ENCODE measurements around the gene SPOPL.
"Not testable (repeated sequence)": the region's sequence is repeated elsewhere in the genome, so short reads cannot be mapped to it uniquely, and the experiment has no call there.

Gene SPOPL

DNA sequence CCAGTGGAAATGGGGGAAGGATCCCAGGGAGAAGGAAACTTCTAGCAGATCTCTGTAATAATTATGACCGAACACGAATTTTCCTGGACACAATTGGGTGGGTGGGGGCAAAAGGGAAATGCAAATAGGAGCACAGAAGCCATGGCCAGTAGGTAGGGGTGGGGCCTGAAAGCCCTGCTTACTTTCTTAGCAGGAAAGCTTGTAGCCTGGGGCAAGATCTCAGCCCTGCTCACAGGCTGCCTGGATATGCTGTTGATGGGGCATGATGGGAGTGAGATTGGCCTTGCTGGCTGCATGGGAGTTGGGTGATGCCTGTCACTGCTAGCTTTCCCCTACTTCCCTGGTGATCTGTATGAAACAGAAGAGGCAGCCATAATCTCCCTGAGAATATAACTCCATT lies 45.9 kb upstream of the SPOPL start:
- DNase-seq = no peak
- no peak overlapping the region for H3K27ac ChIP-seq

DNA sequence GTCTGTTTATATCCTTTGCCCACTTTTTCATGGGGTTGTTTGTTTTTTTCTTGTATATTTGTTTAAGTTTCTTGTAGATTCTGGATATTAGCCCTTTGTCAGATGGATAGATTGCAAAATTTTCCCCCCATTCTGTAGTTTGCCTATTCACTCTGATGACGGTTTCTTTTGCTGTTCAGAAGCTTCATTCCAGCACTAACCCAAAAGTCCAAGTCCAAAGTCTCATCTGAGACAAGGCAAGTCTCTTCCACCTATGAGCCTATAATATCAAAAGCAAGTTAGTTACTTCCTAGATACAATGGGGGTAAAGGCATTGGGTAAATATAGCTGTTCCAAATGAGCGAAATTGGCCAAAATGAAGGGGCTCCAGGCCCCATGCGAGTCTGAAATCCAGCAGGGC lies 38.9 kb upstream of the SPOPL start:
- not testable (repeated sequence) for H3K36me3 ChIP-seq; DNase-seq; H3K4me3 ChIP-seq (ENCODE audit: low read depth, low read length); H3K9me3 ChIP-seq (ENCODE audit: severe bottlenecking); H3K27ac ChIP-seq; H3K27me3 ChIP-seq (ENCODE audit: insufficient read depth, low read depth, severe bottlenecking)

More for the DNA sequence above, 45.9 kb upstream of the SPOPL start:
- Histone ChIP-seq H3K4me3 (ENCODE audit: low read depth, low read length) (no peak overlapping the region), H3K36me3 (no peaks in the 10 kb centered on the region), H3K9me3 (ENCODE audit: severe bottlenecking) (no peaks in the 10 kb centered on the region), H3K27me3 (ENCODE audit: insufficient read depth, low read depth, severe bottlenecking) (no peaks in the 10 kb centered on the region)
- TF ChIP-seq, protein P1, sequence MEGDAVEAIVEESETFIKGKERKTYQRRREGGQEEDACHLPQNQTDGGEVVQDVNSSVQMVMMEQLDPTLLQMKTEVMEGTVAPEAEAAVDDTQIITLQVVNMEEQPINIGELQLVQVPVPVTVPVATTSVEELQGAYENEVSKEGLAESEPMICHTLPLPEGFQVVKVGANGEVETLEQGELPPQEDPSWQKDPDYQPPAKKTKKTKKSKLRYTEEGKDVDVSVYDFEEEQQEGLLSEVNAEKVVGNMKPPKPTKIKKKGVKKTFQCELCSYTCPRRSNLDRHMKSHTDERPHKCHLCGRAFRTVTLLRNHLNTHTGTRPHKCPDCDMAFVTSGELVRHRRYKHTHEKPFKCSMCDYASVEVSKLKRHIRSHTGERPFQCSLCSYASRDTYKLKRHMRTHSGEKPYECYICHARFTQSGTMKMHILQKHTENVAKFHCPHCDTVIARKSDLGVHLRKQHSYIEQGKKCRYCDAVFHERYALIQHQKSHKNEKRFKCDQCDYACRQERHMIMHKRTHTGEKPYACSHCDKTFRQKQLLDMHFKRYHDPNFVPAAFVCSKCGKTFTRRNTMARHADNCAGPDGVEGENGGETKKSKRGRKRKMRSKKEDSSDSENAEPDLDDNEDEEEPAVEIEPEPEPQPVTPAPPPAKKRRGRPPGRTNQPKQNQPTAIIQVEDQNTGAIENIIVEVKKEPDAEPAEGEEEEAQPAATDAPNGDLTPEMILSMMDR (IDR thresholded peaks at IDR 0.05; ENCODE audit: low read depth, low read length) = no peak

DNA sequence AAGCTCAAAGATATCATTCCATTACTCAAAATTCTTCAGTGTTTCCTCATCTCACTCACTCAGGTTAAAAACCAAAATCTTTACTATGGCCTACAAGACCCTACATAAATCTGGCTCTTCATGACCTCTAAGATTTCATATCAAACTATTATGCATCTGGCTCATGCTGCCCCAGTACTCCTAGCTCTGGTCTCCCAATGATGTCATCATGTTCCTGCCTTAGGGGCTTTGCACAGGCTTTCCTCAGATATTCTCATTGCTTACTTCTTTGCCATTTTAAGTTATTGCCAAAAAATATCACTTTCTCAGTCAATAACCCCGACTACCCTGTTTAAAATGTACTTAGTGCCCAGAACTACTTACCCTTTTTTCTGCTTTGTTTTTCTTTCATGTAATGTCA lies 33.0 kb upstream of the SPOPL start:
- TF ChIP-seq, protein P1 (IDR thresholded peaks at IDR 0.05; ENCODE audit: low read depth, low read length) = no peak
- Histone ChIP-seq H3K4me3 (ENCODE audit: low read depth, low read length) (no peak overlapping the region), H3K27ac (no peak overlapping the region), H3K36me3 (no peaks in the 10 kb centered on the region), H3K27me3 (ENCODE audit: insufficient read depth, low read depth, severe bottlenecking) (no peaks in the 10 kb centered on the region), H3K9me3 (ENCODE audit: severe bottlenecking) (no peaks in the 10 kb centered on the region)
- DNase-seq = no peak

DNA sequence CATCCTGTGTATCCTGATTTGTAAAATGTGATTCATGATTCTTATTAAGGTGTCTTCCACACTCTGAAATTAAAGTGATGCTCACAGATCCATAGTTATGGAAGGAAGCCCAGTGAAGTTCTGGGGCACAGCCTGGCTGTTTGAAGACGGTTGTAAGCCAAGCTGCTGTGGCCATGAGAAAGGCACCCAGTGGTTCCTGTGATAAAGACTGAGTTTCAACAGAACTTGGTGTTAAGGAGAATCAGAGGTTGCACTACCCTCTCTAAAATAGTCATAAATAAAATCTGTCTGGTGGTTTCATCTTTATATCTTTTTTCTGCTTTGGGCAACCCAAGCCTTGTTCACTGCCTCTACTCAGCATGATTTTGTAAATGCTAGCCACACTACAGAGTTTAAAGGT lies 32.2 kb upstream of the SPOPL start:
- H3K27ac ChIP-seq = no peak overlapping the region
- no peak for DNase-seq
- no peaks in the 10 kb centered on the region for H3K36me3 ChIP-seq
- TF ChIP-seq, protein P1 (IDR thresholded peaks at IDR 0.05; ENCODE audit: low read depth, low read length) = no peak
- H3K4me3 ChIP-seq (ENCODE audit: low read depth, low read length) = no peak overlapping the region
- H3K9me3 ChIP-seq (ENCODE audit: severe bottlenecking) = no peaks in the 10 kb centered on the region
- H3K27me3 ChIP-seq (ENCODE audit: insufficient read depth, low read depth, severe bottlenecking) = no peaks in the 10 kb centered on the region

DNA sequence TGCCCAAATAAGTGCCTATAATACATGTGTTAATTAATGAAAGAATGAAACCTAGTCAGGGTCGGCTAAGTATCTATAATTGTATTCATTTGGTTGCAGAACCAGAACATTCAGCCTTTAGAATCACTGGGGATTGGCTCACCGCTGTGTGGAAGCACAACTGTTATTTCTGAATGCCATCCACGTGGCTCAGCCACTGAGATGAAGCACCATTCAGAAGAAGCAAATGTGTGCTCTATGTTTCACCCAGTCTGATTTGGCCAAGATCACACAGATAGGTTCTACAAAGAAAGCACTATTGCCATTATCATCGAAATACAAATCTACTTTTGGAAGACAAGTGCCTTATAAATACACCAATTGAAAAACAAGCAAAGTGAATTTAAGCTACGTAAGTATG lies 30.6 kb upstream of the SPOPL start:
- H3K36me3 ChIP-seq = no peaks in the 10 kb centered on the region
- H3K27ac ChIP-seq = no peak overlapping the region
- no peak for DNase-seq
- no peaks in the 10 kb centered on the region for H3K9me3 ChIP-seq (ENCODE audit: severe bottlenecking)
- no peaks in the 10 kb centered on the region for H3K27me3 ChIP-seq (ENCODE audit: insufficient read depth, low read depth, severe bottlenecking)
- TF ChIP-seq, protein P1 (IDR thresholded peaks at IDR 0.05; ENCODE audit: low read depth, low read length) = no peak
- no peak overlapping the region for H3K4me3 ChIP-seq (ENCODE audit: low read depth, low read length)

DNA sequence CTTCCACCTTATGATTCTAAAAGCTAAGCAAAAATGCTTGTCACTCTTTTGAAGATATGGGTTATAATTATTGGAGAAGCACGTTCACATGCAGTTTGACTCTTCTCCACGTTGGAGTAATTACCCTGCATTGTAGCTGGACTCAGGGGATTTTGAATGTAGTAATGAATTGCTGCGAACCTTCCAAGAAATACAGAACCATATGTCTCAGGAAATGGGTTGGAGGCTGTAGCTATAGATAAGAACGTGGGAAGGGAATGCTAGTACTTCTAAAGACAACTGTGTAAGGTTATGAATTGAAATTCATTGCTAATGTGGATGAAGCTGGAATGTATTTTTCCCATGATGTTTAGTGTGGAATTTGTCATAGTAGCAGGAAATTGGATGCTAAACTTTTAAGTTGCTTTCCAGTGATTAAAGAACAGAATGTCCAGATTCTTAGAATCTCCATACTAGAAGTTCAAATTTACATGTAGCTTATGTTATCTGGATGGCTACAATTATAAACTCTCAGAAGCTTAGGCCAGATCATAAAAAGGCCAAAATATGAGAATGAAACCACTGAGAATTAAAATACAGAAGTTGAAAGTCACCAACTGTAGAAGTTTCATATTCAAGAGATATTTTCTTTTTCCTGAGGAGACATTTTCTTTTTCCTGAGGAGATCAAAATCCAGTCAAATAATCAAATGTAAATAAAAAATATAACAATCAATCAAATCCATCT lies 27.3 kb upstream of the SPOPL start:
- TF ChIP-seq, protein P1 (IDR thresholded peaks at IDR 0.05; ENCODE audit: low read depth, low read length) = no peak
- no peaks in the 10 kb centered on the region for H3K27me3 ChIP-seq (ENCODE audit: insufficient read depth, low read depth, severe bottlenecking)
- no peak overlapping the region for H3K4me3 ChIP-seq (ENCODE audit: low read depth, low read length)
- no peak overlapping the region for H3K27ac ChIP-seq
- no peaks in the 10 kb centered on the region for H3K9me3 ChIP-seq (ENCODE audit: severe bottlenecking)
- no peak for DNase-seq
- no peaks in the 10 kb centered on the region for H3K36me3 ChIP-seq
